Central memory CD4-positive, alpha-beta T cell (primary cell): Measurements from ENCODE around the gene HAO2.
"Not testable (repeated sequence)": the region's sequence is repeated elsewhere in the genome, so short reads cannot be mapped to it uniquely, and the experiment has no call there.

ENCODE experiments used
- DNase-seq: peaks from one replicate; pipeline ENCODE4 v3.0.0; 2022
- total RNA-seq, 3 experiments: gene quantifications; one replicate each; lab custom pipeline; 2026; lab: John Stamatoyannopoulos, UW

Gene HAO2
- total RNA-seq: 0 to 0.19 (median 0) reads per million in 3 experiments

DNA sequence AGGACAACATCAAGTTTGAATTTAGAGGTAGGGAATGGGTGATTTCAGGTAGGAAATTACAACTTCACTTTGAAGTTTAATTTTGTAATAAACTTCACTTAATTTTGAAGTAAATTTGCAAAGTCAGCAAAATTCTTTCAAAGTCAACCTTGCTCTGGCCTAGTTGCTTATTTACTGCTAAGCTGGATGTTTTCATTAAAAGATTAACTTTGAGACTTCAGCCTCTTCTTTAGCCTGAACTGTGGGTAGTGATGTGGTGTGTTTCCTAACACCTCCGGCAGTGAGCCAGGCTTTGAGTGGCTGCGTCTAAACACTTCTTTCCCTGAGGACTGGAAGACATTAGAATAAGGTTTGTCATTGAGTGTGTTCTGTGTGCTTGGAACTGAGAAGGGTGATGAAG is at the start of gene HAO2:
HAO2 (plus strand) TSS at position 232 of the 400 bp plus-strand sequence. CDS start 12,301 bp downstream, outside the sequence.
- DNase-seq: no peak

DNA sequence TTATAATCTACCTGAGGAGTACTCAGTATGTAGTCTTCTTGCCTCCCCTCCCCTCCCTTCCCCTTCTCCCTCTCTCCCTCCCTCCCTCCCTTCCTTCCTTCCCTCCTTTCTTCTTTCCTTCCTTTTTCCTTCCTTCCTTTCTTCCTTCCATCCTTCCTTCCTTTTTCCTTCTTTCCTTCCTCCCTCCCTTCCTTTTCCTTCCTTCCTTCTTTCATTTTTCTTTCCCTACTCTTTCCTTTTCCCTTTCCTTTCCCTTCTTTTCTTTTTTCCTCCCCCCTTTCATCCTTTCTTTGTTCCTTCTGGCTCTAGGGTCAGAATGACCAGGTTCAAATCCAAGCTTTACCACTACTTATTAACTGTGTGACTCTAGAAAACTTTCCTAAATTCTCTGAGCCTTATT is 48.5 kb upstream of the HAO2 start:
- DNase-seq: no peak

DNA sequence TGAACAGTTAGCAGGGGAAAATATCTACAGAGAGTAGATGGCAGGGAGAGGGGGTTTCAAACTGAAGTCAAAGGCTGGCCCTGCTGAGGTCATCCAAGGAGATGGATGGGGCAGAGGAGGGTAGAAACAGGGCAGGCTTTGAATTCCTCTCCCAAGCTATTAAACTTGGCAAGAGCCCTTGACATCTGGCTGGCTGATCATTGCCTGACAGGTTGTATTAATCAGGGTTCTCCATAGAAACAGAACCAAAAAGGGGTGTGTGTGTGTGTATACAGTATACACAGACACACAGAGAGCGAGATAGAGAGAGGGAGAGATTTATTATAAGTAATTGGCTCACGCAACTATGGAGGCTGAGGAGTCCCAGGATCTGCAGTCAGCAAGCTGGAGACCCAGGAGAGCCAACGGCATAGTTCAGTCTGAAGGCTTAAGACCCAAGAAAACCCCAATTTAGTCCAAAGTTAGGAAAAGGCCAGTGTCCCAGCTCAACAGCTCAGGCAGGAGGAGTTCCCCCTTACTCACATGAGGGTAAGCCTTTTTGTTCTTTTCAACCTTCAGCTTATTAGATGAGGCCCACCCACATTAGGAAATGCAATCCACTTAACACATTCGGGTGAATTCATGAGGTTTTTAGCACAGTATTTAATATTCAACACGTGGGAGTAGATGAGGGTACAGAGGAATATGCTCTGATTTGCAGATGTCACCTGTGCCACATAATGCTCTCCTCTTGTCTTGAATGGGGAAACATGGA is 46.7 kb upstream of the HAO2 start:
- DNase-seq: no peak

DNA sequence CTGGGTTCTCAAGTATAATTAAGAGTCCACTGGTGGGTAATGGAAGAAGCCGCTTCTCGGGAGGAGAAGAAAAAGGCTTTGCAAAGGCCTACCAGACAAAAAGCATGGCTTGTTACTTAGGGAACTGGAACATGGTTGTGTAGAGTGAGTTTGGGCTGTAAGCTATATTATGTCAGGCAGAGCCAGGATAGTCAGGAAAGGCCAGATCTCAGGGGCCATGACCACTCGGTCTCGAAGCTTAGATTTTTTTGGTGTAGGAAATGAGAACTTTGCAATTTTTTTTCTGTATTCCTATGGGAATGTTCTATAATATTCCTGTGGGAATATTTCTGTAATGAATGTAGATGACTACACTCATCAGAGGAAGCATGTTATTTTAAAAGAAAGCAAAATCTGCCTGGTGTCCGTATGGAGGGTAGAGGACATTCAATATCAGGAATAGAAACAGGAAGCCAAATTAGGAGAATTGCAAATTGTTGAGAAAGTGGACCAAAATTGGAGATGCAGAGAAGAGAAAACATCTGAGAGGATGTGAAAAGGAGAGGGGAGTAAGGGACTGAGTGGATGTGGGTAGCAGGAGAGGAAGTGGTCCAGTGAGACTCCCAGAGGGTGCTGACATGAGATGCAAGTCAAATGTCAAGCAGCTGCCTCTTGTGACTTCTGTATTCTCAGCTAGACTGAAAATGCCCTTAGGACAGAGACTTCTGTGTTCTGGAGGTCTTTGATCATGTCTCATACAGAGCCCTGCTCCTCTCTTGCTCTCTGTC is 45.2 kb upstream of the HAO2 start:
- DNase-seq: no peak

DNA sequence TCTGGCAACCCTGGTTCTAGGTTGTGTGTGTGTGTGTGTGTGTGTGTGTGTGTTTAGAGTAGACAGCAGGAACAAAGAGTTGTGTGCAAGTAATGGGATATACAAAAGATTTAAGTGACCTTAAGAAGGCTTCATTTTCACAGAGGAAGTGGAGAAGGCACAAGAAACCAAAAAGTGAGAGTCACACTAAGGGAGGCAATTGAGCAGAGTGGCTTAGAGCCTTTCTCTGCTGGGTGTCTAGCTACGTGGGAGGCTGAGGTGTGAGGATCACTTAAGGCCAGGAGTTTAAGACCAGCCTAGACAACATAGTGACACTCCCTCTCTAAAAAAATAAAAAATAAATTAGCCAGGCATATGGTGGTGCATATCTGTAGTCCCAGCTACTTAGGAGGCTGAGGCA is 44.4 kb upstream of the HAO2 start:
- DNase-seq: no peak

DNA sequence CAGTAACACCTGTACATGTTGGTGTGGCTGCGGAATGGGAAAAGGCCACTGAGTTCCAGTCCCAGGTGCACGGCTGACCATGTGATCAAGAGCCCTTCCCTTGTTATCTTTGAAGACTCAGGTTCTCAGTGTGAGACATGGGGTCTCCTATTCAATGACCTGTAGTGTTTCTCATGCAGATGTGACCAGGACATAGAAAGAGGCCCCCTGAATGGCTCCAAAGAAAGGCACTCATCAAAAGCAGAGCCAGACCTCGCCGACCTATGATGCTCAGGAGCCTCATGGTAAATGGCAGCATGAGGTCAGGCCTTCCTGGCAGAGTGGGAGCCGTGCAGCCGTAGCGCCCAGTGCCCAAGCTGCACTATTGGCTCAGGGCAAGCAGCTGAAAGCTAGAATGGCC is 42.3 kb upstream of the HAO2 start:
- DNase-seq: no peak

DNA sequence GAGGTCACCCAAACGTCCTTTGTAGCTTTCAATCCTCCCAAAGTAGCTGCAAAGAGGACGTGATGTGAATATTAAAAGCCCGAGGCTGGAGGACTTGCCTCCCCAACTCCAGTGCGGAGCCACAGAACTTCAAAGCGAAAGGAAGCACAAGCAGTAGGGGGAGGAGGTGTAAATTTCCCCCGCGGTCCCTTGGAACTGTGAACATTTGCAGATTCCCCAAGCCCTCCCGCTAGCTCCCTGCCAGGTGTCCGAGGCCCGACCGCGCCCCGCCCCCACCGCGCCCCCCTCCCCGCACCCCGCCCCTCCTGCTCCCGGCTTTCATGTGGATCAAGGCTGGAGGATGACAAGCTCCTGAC is 41.5 kb upstream of the HAO2 start:
- no peak for DNase-seq

DNA sequence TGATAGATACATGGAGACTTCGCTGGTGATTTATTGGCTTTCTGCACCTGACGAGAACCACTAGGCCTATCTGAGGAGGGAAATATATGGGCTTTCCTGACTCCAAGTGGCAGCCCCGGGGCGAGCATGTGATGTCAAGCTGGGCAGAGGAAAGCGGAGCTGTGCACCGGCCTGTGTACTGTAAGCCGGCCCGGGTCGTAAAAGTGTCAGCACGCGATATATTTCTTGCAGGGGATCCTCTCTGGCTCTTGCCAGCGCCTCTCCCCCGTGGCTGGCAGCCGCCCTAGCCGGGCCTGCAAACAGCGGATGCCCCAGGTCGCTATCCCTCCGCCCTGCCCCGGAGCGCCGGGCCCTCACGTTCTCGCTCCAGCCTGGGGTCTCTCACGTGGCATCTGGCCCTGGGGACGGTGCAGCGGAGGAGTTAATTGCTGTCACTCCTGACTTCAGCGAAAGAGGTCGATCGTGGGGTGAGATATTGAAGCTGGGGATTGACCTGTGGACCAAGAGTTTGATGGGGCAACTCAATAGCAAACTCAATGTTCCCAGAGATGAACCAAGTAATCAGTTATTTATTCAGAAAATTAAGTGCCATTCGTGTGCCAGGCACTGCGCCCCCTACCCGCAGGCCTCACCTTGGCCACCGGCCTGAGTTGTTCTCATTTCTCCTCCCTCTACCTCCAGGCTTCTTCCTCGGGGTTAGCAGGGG is 41.0 kb upstream of the HAO2 start:
- DNase-seq: no peak

DNA sequence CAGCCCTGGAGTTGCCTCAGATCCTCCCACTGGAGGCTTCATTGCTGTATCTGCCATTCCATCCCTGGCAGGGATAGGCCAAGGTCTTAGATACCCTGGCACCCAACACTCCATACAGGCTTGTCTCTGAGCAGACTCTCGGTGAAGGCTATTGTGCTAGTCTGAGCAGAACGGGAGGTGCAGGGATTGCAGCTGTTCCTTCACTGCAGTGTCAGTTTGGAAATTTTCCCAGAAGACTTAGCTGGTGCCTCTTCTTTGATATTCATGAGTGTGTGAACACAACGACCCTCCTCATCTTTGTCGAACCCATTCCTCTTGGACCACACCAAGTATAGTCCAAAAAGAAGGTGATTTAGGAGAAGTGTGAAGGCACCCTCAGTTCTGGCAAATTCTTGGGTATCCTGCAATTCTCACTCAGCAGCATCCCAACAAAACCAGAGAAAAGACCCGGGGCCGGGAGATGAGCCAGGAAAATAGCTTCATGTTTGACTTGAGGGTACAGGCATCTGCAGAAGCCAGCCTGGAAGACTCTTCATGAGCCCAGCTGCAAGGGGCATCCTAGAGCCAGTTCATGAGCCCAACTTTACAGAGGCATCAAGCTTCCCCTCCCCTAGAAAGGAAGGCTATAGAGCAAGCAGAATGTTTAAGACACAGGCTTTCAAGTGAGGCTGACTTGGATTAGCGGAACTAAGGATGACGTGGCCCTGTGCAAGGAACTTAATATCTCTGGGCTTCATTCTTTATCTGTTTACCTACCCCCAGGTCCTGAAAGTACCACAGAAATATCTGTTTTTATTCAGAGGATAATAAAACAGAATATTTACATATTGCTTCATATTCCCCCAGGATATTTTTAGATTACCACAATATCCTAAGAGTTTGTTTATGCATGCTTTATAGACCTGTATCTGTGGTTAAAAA is 38.8 kb upstream of the HAO2 start:
- no peak for DNase-seq

DNA sequence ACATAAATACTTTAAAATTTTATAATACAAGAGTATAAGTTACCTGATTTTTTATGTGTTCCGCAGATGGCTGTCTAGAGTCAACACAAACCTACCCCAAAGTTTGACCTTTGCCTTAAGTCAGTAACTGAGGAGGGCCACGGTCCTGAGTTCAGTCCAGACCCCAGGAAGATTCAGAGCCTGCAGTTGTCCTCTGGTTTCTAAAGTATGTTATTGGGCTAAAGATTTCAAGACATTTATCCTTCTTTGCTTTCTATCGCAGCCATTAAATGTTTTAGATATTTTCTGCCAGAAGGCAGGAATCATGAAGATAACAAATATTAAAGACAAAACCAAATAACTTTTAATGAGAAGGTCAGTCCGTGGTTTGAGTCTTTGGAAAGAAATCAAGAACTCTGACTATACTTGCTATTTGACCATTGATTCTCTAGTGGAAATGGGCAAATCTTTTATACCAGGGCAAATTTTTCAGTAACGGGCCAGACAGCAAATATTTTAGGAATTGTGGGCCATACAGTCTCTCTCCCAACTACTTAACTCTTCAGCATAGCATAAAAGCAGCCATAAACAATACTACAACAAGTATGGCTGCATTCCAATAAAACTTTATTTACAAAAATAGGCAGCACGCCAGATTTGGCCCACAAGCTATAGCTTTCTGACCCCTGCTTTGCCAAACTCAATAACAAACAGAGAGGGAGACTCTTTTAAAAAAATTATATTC is 38.0 kb upstream of the HAO2 start:
- DNase-seq: no peak

DNA sequence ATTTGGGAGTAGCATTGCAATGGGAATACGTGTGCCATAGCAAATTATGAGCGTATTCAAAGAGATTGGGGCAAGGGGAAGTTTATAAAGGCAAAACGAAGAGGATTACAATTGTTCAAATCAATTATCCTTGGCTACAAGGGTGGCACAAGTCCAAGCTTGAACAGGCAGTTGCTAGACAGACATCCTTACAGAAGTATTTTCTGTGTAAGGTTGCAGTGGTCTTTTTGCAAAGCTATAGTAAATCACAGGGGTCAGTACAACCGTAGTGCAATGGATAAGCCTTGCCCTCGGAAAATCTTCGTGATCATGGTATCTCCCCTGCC is 37.4 kb upstream of the HAO2 start:
- no peak for DNase-seq

DNA sequence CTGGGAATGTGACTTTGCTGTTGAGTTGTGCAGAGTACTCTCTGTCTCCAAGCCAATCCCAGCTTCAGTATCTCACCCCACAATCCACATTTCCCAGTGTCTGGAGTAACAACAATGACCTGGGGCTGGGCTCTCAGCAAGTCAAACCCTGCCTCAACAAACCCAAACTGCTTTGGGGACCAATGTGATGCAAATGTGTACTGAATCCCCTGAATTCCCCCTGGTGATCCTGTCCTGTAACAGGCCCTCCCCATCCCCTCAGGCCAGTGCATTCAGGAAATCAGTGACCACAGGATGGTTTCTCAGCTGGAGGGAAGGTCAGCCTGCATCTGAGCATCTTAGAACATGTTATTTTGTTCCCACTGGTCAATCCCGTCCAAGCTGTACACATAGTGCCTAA is 36.7 kb upstream of the HAO2 start:
- DNase-seq: no peak

DNA sequence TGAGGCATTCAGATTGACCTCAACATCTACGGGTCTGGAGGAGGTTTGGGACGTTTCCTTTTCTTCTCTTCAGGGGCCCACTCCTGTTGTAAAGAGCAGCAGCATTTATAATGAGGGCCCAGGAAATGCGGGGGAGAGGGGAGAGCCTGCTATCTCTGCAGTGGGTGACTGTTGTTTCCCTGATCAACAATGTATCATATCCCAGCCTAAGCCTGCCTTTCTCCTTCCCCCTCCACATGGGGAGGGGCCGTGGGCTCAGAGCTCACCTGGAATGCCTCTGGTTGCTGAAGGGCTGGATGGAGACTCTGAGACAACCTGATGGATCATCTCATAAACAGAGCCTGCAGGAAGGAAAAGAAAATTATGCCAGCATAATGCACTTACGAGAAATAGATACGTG is 36.0 kb upstream of the HAO2 start:
- no peak for DNase-seq

DNA sequence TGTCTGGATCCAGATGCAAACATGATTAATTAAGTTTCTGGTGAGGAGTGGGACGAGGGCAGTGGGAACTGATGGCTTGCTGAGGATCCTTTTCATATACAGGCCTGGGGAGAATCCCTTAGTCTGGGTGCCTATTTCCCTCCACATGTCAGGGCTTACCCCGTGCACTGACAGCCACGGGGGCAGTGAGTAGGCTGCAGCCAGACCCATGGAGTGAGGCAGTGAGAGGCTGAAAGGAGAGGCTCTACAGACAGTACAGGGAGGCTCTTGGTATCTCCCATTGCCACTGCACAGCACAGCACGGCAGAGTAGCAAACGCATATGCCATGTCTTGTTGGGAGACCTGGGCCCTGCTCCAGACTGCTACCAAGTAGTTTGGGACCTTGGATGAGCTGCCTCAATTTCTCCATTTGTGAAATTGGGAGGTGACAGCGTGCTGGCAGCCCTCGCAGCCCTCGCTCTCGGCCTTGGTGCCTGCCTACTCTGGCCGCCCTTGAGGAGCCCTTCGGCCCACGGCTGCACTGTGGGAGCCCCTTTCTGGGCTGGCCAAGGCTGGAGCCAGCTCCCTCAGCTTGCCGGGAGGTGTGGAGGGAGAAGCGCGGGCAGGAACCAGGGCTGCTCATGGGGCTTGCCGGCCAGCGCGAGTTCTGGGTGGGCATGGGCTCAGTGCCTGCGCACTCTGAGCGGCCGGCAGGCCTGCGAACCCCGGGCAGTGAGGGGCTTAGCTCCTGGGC is 35.3 kb upstream of the HAO2 start:
- DNase-seq: no peak

DNA sequence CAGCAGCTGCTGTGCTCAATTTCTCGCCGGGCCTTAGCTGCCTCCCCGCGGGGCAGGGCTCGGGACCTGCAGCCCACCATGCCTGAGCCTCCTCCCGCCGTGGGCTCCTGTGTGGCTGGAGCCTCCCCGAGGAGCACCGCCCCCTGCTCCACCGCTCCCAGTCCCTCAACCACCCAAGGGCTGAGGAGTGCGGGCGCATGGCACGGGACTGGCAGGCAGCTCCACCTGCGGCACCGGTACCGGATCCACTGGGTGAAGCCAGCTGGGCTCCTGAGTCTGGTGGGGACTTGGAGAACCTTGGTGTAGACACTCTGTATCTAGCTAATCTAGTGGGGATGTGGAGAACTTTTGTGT is 34.7 kb upstream of the HAO2 start:
- DNase-seq: not testable (repeated sequence)

DNA sequence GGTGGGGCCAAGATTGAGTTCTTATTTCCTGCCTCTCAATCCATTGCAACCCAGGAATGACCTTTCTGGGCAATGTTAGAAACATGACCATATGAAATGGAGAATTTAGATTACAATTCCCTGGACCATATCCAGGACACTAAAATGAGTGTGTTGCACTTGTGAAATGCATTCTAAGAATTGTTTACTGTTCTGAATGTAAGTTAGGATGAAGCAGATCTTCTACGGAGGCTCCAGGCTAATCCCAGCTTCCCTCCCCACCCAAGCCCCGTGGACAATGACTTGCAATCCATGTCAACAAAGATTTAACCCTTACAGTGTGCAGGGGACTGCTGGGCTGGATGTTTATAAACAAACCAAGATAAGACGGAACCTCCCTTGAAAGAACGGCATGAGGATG is 31.7 kb upstream of the HAO2 start:
- no peak for DNase-seq

DNA sequence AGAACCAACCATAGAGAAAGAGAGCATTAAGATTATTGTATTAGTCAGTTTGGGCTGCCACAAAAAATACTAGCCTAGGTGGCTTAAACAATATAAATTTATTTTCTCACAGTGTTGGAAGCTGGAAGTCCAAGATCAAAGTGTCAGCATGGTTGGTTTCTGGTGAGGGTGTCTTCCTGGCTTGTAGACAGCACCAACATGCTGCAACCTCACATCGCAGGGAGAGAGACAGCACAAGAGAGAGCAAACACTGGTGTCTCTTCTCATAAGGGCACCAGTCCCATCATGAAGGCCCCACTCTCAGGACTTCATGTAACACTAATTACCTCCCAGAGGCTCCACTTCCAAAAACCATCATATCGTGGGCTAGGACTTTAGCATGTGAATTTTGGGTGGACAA is 30.6 kb upstream of the HAO2 start:
- no peak for DNase-seq

DNA sequence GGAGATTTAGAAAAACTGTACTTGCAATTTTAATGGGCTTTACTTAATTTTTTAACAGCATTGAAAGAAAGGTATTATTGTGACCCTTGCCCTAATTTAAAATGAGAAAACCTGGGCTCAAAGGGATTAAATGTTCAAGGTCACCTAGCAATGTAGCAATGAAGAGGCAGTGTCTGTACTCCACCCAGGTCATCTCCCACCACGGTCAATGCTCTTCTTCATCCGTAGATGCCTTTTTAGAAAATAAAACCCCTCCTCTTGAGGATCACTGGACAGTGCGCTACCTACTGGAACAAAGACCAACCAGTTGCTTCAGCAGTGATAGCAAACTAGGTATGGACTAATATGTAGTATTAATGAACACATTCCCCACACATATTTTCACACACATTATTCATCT is 29.8 kb upstream of the HAO2 start:
- DNase-seq: no peak

DNA sequence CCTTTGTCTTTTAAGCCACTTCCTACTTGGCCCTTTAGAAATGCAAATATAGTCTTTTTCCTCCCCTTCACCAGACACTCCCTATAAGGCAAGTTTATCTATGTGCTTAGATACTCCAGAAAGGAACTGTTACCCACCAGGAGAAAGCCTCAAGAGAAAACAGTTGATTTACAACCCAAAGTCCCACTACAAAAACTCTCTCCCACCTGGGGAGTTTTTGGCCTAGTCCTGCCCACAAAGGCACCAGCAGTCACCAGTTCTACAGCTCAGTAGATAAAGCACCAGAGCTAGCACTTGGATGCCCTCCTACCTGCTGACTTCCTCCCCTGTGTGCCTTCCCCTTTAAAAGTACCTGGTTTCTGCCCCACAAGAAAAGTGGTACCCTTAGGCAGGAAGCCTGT is 27.7 kb upstream of the HAO2 start:
- DNase-seq: no peak

DNA sequence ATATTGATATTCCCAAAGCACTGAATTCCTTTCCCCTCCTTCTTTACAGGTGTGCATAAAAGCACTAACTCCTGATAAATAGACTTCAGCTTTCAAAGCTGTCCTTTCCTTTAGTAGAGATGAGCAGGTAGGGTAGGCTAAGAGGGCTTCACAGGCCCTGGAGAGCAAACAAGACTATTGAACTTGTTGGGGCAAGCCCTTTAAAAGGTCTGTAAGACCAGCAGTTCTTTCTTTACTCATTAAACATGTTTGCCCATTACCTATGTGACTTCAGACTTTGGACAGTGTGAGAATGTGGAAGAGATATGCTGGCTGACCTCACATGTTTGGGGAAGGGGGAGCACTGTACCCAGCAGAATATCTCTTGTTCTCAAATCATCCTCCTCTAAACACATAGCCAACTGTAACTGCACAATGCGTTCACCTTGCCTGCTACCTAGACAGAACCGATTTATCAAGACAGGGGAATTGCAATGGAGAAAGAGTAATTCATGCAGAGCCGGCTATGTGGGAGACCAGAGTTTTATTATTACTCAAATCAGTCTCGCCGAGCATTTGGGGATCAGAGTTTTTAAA is 27.1 kb upstream of the HAO2 start:
- no peak for DNase-seq

DNA sequence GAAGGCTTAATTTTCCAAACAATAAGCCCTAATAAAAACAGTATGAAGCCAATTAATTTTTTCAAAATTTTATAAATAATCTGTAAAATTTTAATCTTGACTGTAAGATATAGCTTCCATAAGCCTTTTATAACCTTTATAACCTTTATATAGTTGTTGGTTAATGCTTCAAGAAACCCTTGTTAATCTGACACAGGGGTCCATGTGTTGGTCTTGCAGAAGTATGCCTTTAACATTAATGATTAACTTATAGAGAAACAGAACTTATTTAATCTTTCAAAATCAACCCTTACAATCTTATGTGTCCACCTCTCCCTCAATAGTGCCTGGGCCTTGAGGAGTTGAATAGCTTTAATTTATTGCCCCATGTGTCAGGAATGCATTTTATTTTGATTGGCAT is 23.2 kb upstream of the HAO2 start:
- no peak for DNase-seq
